ENCODE measurements around the gene ZNF205.
"Not testable (repeated sequence)": the region's sequence is repeated elsewhere in the genome, so short reads cannot be mapped to it uniquely, and the experiment has no call there.

ZNF205 gene

DNA sequence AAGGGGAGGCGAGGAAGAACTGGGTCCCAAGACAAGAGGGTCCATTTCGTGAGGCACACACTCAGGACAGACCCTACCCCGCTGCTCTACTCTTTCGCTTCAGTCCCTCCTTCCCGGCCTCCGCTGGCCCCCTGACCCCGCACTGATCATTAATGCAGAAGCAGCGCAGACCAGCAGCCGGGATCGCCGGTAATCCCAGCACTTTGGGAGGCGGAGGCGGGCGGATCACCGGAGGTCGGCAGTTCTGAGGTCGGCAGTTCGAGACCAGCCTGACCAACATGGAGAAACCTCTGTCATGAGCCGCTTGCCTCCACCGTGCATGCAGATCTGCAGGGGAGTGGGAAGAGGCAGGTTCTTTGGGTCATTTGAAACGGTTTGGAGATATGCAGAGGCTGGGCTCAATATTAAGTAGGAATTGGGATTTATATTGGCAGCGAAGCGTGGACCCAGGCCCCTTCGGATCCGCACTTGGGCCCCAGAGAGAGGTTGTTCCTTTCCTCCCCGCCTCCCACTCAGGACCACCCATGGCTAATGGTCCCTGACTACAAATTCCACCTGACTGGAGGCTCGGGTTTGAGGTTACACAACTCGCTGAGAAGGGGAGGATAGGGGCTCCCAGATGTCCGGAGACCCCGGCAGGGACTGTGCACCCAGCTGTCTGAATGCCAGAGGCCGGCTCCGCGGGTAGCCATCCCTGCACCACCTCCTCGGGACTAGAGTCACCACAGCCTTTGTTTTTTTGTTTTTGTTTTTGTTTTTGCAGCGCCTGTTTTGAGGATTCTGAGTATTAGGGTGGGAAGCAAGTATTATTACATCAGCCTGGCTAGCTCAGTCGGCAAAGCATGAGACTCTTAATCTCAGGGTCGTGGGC, 52.0 kb downstream of the ZNF205 start:
- TF ChIP-seq, protein P1, sequence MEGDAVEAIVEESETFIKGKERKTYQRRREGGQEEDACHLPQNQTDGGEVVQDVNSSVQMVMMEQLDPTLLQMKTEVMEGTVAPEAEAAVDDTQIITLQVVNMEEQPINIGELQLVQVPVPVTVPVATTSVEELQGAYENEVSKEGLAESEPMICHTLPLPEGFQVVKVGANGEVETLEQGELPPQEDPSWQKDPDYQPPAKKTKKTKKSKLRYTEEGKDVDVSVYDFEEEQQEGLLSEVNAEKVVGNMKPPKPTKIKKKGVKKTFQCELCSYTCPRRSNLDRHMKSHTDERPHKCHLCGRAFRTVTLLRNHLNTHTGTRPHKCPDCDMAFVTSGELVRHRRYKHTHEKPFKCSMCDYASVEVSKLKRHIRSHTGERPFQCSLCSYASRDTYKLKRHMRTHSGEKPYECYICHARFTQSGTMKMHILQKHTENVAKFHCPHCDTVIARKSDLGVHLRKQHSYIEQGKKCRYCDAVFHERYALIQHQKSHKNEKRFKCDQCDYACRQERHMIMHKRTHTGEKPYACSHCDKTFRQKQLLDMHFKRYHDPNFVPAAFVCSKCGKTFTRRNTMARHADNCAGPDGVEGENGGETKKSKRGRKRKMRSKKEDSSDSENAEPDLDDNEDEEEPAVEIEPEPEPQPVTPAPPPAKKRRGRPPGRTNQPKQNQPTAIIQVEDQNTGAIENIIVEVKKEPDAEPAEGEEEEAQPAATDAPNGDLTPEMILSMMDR (IDR thresholded peaks at IDR 0.05; ENCODE audit: control insufficient read depth, insufficient read depth, low read depth, low read length, missing control alignments) = no peak
- H3K4me3 ChIP-seq (ENCODE audit: control insufficient read depth, low read depth, low read length) = no peak overlapping the region
- DNase-seq (ENCODE audit: low read depth) = no peak

- no peak overlapping the region for H3K4me3 ChIP-seq (ENCODE audit: control insufficient read depth, low read depth, low read length)
- TF ChIP-seq, protein P1 (IDR thresholded peaks at IDR 0.05; ENCODE audit: control insufficient read depth, insufficient read depth, low read depth, low read length, missing control alignments) = no peak
- no peak for DNase-seq (ENCODE audit: low read depth)
Measured at GRCh38 chr16:3165111-3165822, 52.9 kb downstream of the ZNF205 start.

DNA sequence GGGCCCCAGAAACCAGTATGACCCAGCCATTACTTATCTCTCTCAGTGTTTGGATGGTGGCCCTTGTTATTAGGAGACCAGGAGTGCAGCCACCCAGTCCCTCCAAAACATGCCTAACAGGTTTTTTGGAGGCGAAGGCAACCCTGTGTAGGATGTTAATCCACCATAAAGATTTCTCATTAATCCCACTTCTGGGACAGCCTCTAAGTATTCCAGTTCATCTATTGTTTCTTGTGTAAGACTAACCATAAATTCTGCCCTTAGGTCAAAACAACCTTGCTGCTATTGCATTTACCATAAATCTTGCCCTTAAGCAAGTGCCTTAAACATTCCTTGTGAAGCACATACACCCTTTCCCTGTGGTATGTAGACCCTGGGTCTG, 54.1 kb downstream of the ZNF205 start:
- TF ChIP-seq, protein P1 (IDR thresholded peaks at IDR 0.05; ENCODE audit: control insufficient read depth, insufficient read depth, low read depth, low read length, missing control alignments) = no peak
- DNase-seq (ENCODE audit: low read depth) = no peak
- H3K4me3 ChIP-seq (ENCODE audit: control insufficient read depth, low read depth, low read length) = no peak overlapping the region

- H3K4me3 ChIP-seq (ENCODE audit: control insufficient read depth, low read depth, low read length) = not testable (repeated sequence)
Measured at GRCh38 chr16:3168729-3169128, 56.3 kb downstream of the ZNF205 start.

More at GRCh38 chr16:3168729-3169128, 56.3 kb downstream of the ZNF205 start:
- DNase-seq (ENCODE audit: low read depth) = not testable (repeated sequence)

All from AG09309 (cell line).